HTERT RPE-1 (cell line): ENCODE results near the gene TMEM222.
"Not testable (repeated sequence)": the region's sequence is repeated elsewhere in the genome, so short reads cannot be mapped to it uniquely, and the experiment has no call there.

ENCODE experiments used
- in situ Hi-C: fragments of 300-500 bp; cut with MboI; formaldehyde crosslinking; loops from 4 replicates; pipeline ENCODE4 v1.14.3; 2020; ENCODE audit warnings: low sequenced_read_pairs

Gene TMEM222

GRCh38 chr1:27377760-27378495 lies 56.0 kb downstream of the TMEM222 start:
- in situ Hi-C loops, result no loop called here

DNA sequence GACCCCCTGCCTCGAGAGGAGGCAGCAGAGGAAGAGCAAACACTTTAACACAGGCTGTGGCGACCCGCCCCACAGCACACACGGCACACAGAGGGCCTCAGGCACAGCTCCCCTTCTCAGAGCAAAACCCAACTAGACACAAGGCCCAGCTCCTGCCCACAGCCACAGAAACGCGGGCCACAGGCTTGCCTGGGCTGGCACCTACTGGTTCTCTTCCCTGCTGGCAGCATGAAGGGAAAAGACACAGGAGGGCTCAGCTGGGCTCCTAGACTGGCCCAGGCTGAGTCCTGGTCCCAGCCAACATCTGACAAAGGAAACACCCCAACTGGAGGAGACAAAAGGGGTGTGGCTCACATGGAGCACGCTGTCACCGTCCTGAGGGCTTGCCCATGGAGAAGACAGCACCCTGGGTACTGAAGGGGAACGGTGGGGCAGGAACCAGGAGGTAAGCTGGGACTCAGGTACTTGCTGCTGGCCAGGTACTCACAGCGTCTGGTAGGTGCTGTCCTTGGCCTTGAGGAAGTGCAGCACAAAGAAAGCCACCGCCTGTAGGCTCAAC lies 57.7 kb downstream of the TMEM222 start:
- in situ Hi-C loops, result no loop called here

DNA sequence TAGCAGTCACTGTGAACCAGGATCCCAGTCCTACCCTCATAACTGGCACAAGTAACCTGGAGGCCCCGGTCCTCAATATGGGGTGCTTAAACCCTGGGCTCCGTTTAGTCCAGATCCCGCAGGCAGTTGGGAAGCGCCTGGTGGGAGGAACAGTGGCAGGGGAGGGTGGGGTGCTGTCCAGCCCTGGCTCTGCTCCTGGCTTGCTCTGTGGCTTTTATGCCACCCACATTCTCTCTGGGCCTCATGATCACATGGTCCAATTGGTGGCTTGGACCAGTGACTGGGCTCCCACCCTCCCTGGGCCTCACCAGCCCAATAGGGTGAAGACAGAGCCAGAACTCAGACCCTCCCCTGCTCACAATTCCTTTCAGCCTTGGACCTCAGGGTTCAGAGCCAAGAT lies 58.3 kb downstream of the TMEM222 start:
- in situ Hi-C loops, result no loop called here

- in situ Hi-C loops, result no loop called here
Measured at GRCh38 chr1:27380766-27381733, 59.1 kb downstream of the TMEM222 start.

GRCh38 chr1:27381969-27382762 lies 60.2 kb downstream of the TMEM222 start:
- in situ Hi-C loops, result no loop called here

- in situ Hi-C loops, result no loop called here
Measured at GRCh38 chr1:27383039-27383605, 61.2 kb downstream of the TMEM222 start, which contains the start of gene CD164L2. Gene CD164L2 (minus strand): TSS chr1:27383333. CDS start chr1:27383239, 94 bp downstream.

DNA sequence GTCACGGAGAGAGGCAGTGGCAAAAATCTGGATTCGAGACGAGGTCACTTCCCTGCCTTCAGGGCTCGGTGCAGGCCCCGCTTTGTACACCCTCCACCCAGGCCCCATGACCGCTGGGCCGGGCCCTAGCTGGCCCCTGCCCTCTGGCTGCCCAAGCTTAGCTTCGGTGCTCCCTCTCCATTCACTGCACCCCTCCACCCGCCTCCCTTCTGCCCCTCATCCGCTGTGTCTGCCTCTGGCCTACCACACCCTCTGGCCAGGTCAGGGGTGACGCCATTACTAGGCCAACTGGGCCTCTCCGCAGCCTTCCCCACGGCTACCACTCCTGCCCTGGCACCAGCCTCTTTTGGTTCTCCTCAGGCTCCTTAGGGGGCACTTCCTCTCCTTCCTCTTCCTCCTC lies 61.7 kb downstream of the TMEM222 start:
- in situ Hi-C loops, result no loop called here

DNA sequence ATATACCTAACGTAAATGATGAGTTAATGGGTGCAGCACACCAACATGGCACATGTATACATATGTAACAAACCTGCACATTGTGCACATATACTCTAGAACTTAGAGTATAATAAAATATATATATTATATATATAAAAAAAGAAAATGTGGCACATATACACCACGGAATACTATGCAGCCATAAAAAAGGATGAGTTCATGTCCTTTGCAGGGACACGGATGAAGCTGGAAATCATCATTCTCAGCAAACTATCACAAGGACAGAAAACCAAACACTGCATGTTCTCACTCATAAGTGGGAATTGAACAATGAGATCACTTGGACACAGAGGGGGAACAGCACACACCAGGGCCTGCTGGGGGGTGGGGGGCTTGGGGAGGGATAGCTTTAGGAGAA lies 62.8 kb downstream of the TMEM222 start:
- in situ Hi-C loops, result not testable (repeated sequence)
